HL-60 (cell line): ENCODE data around the gene HOXB3.

Experiments
- CTCF ChIP-seq: IDR thresholded peaks from one replicate; pipeline ENCODE4 v1.5.1; 2011; ENCODE audit warnings: low read length, control low read depth, inconsistent platforms; ENCODE audit not compliant: insufficient read depth
- GABPA ChIP-seq: IDR thresholded peaks from 2 replicates; pipeline ENCODE4 v1.6.1; 2012; ENCODE audit warnings: low read depth
- POLR2AphosphoS5 ChIP-seq: IDR thresholded peaks from 2 replicates; pipeline ENCODE4 v1.6.1; 2012; ENCODE audit warnings: low read depth
- REST ChIP-seq: IDR thresholded peaks from 2 replicates; pipeline ENCODE4 v1.6.1; 2012; ENCODE audit warnings: low read depth; ENCODE audit not compliant: insufficient replicate concordance
- SPI1 ChIP-seq: IDR thresholded peaks from 2 replicates; pipeline ENCODE4 v1.6.1; 2012; ENCODE audit warnings: low read depth, mild to moderate bottlenecking, borderline replicate concordance

GRCh38 chr17:48575673-48576478, 14.2 kb downstream of the HOXB3 start:
- TF ChIP-seq REST (no peak), CTCF (no peak), GABPA (no peak), POLR2AphosphoS5 (no peak), SPI1 (no peak)
